Glutamatergic neuron (in vitro differentiated cells): ENCODE results near the gene FHOD3. TPM values are rescaled to one million over a fixed set of nuclear protein-coding genes. Genes with fewer than 3 reads are reported as not detected.

Source experiments
- DNase-seq: peaks from one replicate; pipeline ENCODE4 v3.0.0; 2022
- H3K27ac Mint-ChIP-seq: one replicate; pipeline ENCODE4 v1.8.0; 2020; ENCODE audit warnings: mild to moderate bottlenecking, mixed read lengths, inconsistent platforms; ENCODE audit not compliant: unreplicated experiment
- H3K27me3 Mint-ChIP-seq: one replicate; pipeline ENCODE4 v1.8.0; 2020; ENCODE audit warnings: mild to moderate bottlenecking, moderate library complexity, mixed read lengths, inconsistent platforms; ENCODE audit not compliant: unreplicated experiment
- H3K36me3 Mint-ChIP-seq: one replicate; pipeline ENCODE4 v1.8.0; 2020; ENCODE audit warnings: mild to moderate bottlenecking, mixed read lengths, inconsistent platforms; ENCODE audit not compliant: unreplicated experiment
- H3K4me1 Mint-ChIP-seq: one replicate; pipeline ENCODE4 v1.8.0; 2020; ENCODE audit warnings: mild to moderate bottlenecking, low read depth, mixed read lengths, inconsistent platforms; ENCODE audit not compliant: unreplicated experiment
- H3K4me3 Mint-ChIP-seq: one replicate; pipeline ENCODE4 v1.8.0; 2020; ENCODE audit warnings: mild to moderate bottlenecking, mixed read lengths, inconsistent platforms; ENCODE audit not compliant: unreplicated experiment
- H3K9me3 Mint-ChIP-seq: one replicate; pipeline ENCODE4 v1.8.0; 2020; ENCODE audit warnings: mild to moderate bottlenecking, moderate library complexity, mixed read lengths, inconsistent platforms; ENCODE audit not compliant: unreplicated experiment
- total RNA-seq: library from RNA; stranded (reverse); fragmentation: NEBNext Ultra II Directional; extraction: Animal tissue kit (Norgen Biotek cat#: 25700); gene quantifications from one replicate; pipeline ENCODE4 v1.2.1, GENCODE V29; 2021; ENCODE audit not compliant: unreplicated experiment
- TF ChIP-seq, protein P1 (sequence below): fragments of 200-600 bp; sonication (generic); IDR thresholded peaks from one replicate; pipeline ENCODE4 v1.5.0; 2021; ENCODE audit not compliant: partially characterized antibody, unreplicated experiment

The FHOD3 gene
- total RNA-seq, 1 donor from 2014 or later, result 21.2 TPM

DNA sequence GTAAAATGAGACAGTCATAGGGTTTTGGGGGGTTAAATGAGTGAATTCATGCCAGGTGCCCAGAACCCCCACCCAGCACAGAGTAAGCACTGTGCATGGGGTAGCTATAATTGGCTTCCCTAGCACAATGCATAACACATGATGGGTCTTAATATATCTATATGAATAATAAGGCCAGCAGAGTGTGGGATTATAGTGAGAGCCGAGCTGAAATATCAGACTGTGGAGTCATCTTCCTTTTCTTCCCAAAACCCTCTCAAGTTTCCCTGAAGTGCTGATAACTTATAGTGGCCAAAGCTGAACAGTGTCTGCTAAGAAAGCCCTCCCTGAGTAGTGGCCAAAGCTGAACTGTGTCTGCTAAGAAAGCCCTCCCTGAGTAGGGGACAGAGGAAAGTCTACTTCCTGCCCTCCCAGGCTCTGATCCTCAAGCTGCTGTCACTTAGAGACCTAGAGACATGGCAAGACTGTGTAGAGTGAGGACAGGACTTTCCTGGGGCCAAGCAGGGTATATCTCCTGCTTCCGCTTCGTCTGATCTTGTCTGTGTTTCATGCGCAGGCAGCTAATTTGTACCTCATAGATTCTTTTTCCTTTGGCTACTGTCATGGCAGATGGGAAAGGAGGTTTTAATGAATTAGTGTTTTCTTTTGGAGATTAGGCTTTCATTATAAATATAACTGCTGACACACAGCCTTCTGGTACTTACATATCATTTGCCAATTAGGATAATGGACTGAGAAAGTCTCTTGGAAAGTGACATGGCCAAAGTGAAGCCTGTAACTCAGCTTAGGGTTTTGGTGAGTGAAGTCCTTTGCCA is 94.9 kb downstream of the FHOD3 start:
- Mint-ChIP-seq H3K27me3 (peaks cover 2% of the 10 kb centered on the region), H3K4me3 (no peak overlapping the region), H3K27ac (no peak overlapping the region), H3K36me3 (peaks cover 15% of the 10 kb centered on the region), H3K4me1 (peaks cover 22% of the 10 kb centered on the region), H3K9me3 (peaks cover 6% of the 10 kb centered on the region)
- no peak for DNase-seq
- TF ChIP-seq, protein P1, sequence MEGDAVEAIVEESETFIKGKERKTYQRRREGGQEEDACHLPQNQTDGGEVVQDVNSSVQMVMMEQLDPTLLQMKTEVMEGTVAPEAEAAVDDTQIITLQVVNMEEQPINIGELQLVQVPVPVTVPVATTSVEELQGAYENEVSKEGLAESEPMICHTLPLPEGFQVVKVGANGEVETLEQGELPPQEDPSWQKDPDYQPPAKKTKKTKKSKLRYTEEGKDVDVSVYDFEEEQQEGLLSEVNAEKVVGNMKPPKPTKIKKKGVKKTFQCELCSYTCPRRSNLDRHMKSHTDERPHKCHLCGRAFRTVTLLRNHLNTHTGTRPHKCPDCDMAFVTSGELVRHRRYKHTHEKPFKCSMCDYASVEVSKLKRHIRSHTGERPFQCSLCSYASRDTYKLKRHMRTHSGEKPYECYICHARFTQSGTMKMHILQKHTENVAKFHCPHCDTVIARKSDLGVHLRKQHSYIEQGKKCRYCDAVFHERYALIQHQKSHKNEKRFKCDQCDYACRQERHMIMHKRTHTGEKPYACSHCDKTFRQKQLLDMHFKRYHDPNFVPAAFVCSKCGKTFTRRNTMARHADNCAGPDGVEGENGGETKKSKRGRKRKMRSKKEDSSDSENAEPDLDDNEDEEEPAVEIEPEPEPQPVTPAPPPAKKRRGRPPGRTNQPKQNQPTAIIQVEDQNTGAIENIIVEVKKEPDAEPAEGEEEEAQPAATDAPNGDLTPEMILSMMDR, result no peak

DNA sequence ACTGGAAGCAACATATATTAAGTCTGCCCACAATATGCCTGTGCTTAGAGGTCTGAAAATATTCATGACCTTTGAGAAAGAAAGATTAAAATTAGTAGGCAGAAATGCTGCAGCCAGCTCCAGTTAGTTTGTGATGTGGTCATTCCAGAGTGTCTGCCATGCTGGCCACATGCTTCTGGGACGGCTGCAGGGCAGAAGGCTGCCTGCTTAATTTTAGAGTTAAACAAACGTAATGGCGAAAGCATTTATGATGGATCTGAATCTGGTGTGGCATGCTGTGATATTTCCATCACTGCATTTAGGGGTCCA is 95.4 kb downstream of the FHOD3 start:
- Mint-ChIP-seq H3K27ac (no peak overlapping the region), H3K9me3 (peaks cover 6% of the 10 kb centered on the region), H3K36me3 (peaks cover 15% of the 10 kb centered on the region), H3K27me3 (peaks cover 2% of the 10 kb centered on the region), H3K4me3 (no peak overlapping the region), H3K4me1 (peaks cover 22% of the 10 kb centered on the region)
- TF ChIP-seq, protein P1, result no peak
- DNase-seq, result no peak

DNA sequence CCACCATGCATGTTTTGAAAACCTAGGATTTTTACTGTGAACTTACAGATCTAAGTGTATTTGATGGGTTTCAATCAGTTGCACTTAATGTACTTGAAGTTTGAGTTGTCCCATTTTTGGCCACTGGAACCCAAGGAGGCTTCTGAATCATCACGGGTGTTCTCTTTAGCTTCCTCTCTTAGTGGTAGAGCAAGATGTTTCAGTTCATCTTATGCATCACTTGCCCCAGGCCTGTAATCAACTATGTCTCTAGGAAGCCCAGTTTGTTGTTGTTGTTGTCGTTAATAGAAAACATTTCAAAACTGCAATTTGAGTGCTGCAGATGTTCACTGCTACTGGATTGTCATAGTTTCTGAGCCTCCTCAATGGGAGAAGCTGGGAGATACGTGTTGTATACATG is 97.0 kb downstream of the FHOD3 start:
- H3K9me3 Mint-ChIP-seq, result peaks cover 8% of the 10 kb centered on the region
- TF ChIP-seq, protein P1, result no peak
- H3K36me3 Mint-ChIP-seq, result peaks cover 15% of the 10 kb centered on the region

DNA sequence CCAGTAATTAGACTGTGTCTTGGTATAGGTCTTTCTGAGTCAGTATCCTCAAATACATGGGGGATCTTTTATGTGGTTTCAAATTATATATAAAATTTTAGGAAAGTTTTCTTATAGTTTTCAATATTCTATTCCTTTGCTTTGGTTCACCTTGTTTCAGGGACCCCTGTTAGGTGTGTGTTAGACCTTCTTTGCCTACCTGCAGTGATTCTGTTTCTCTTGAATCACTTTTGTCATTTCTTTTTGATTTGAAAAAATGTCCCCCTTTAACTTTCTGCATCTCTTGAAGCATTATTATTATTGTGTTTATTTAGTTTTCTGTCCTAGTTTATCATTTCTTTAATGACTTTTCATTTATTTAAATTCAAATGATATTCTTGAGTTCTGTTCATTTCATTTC is 98.7 kb downstream of the FHOD3 start:
- Mint-ChIP-seq H3K4me3 (no peak overlapping the region), H3K27me3 (peaks cover 3% of the 10 kb centered on the region), H3K36me3 (peaks cover 15% of the 10 kb centered on the region), H3K4me1 (peaks cover 2% of the 10 kb centered on the region), H3K9me3 (peaks cover 6% of the 10 kb centered on the region), H3K27ac (no peak overlapping the region)
- no peak for DNase-seq
- TF ChIP-seq, protein P1, result no peak

More for the DNA sequence above, 97.0 kb downstream of the FHOD3 start:
- no peaks in the 10 kb centered on the region for H3K27me3 Mint-ChIP-seq
- H3K4me1 Mint-ChIP-seq, result peaks cover 14% of the 10 kb centered on the region
- no peak for DNase-seq
- no peak overlapping the region for H3K4me3 Mint-ChIP-seq
- H3K27ac Mint-ChIP-seq, result no peak overlapping the region

DNA sequence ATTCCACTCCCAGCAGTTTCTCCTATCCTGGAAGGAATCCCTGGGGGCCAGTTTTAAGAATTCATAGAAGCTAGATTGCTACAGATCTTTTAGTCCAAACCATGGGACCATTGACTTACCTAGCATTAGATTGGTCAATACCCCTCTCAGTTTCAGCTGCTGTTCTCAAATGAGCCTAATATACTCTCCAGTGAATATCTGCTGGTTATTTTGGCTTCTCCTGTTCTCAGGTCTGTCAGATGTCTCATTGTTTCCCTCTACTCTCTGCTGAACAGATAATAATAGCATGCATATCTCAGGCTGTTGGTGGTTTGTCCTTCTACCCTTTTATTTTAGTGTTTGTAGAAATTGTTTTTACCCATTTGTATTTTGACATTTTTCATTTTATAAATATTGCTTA is 99.5 kb downstream of the FHOD3 start:
- Mint-ChIP-seq H3K9me3 (peaks cover 6% of the 10 kb centered on the region), H3K27ac (no peak overlapping the region), H3K4me3 (no peak overlapping the region), H3K4me1 (peaks cover 2% of the 10 kb centered on the region), H3K27me3 (peaks cover 3% of the 10 kb centered on the region), H3K36me3 (peaks cover 15% of the 10 kb centered on the region)
- no peak for DNase-seq
- TF ChIP-seq, protein P1, result no peak
